Upper lobe of left lung (tissue), 4 donors: ENCODE measurements around the gene NDUFB2.

ENCODE experiments used
- EP300 ChIP-seq, 4 donors: sonication (generic); formaldehyde crosslinking; IDR thresholded peaks; one replicate each; pipeline ENCODE4 v1.5.1; 2017; ENCODE audit warnings: antibody characterized with exemption in 4 of 4, control low read depth in 2 of 4
- POLR2A ChIP-seq, 4 donors: fragments of 450-650 bp; IDR thresholded peaks; one replicate each; pipeline ENCODE4 v1.5.1; 2016 to 2017; ENCODE audit warnings: antibody characterized with exemption in 4 of 4, mild to moderate bottlenecking in 2 of 4
- POLR2AphosphoS5 ChIP-seq, 2 donors: sonication (generic); formaldehyde crosslinking; IDR thresholded peaks; one replicate each; pipeline ENCODE4 v1.5.1; 2017; ENCODE audit warnings: antibody characterized with exemption in 2 of 2
- TF ChIP-seq, protein P1 (sequence below), 6 experiments: fragments of 450-650 bp in 4 of 6; fragments of 200-600 bp in 2 of 6; sonication (generic) in 2 of 6; IDR thresholded peaks; one replicate each; pipeline ENCODE4 v1.5.1; 2016 to 2019; ENCODE audit warnings: antibody characterized with exemption in 6 of 6

DNA sequence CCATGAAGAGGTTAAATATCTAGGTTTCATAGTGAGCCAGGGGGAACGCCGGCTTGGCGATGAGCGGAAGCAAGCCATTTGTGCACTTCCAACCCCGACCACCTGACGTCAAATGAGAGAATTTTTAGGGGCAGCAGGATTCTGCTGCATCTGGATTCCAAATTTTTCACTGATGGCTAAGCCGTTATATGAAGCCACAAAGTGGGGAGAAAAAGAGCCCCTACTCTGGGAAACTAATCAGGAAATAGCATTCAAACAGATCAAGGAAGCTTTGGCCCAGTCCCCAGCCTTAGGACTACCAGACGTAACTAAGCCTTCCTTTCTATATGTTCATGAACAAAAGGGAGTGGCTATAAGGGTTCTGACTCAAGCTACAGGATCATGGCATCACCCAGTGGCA lies 36.7 kb upstream of the NDUFB2 start:
- TF ChIP-seq POLR2A (IDR thresholded peaks at IDR 0.05) (no peak), EP300 (IDR thresholded peaks at IDR 0.05) (no peak), POLR2AphosphoS5 (IDR thresholded peaks at IDR 0.05) (no peak)
- TF ChIP-seq, protein P1, sequence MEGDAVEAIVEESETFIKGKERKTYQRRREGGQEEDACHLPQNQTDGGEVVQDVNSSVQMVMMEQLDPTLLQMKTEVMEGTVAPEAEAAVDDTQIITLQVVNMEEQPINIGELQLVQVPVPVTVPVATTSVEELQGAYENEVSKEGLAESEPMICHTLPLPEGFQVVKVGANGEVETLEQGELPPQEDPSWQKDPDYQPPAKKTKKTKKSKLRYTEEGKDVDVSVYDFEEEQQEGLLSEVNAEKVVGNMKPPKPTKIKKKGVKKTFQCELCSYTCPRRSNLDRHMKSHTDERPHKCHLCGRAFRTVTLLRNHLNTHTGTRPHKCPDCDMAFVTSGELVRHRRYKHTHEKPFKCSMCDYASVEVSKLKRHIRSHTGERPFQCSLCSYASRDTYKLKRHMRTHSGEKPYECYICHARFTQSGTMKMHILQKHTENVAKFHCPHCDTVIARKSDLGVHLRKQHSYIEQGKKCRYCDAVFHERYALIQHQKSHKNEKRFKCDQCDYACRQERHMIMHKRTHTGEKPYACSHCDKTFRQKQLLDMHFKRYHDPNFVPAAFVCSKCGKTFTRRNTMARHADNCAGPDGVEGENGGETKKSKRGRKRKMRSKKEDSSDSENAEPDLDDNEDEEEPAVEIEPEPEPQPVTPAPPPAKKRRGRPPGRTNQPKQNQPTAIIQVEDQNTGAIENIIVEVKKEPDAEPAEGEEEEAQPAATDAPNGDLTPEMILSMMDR (IDR thresholded peaks at IDR 0.05), result no peak
